Stimulated activated CD4-positive, alpha-beta T cell treated with anti-CD3 and anti-CD28 coated beads, Interleukin-2, amount 100 ng/mL, for 4 hours (primary cell): ENCODE results near the gene FRAS1.
"Not testable (repeated sequence)": the region's sequence is repeated elsewhere in the genome, so short reads cannot be mapped to it uniquely, and the experiment has no call there.

ENCODE experiments used
- DNase-seq: peaks from one replicate; pipeline ENCODE4 v3.0.0-alpha.2; 2020; ENCODE audit warnings: low read depth

Gene FRAS1

GRCh38 chr4:78217557-78217956 is 160.4 kb downstream of the FRAS1 start:
- DNase-seq: no peak

- DNase-seq: no peak
Observed at GRCh38 chr4:78218260-78218659, 161.1 kb downstream of the FRAS1 start.

GRCh38 chr4:78219825-78220224 is 162.7 kb downstream of the FRAS1 start:
- DNase-seq: no peak

- no peak for DNase-seq
Observed at GRCh38 chr4:78220283-78220682, 163.2 kb downstream of the FRAS1 start.

GRCh38 chr4:78222575-78223186 is 165.6 kb downstream of the FRAS1 start:
- DNase-seq: no peak

GRCh38 chr4:78225236-78225635 is 168.1 kb downstream of the FRAS1 start:
- DNase-seq: no peak

GRCh38 chr4:78226279-78226678 is 169.2 kb downstream of the FRAS1 start:
- DNase-seq: no peak

- no peak for DNase-seq
Observed at GRCh38 chr4:78227411-78228057, 170.4 kb downstream of the FRAS1 start.

- no peak for DNase-seq
Observed at GRCh38 chr4:78235800-78236199, 178.7 kb downstream of the FRAS1 start.

- no peak for DNase-seq
Observed at GRCh38 chr4:78237360-78237759, 180.2 kb downstream of the FRAS1 start.

GRCh38 chr4:78242071-78242470 is 184.9 kb downstream of the FRAS1 start:
- DNase-seq: no peak

GRCh38 chr4:78244705-78245485 is 187.8 kb downstream of the FRAS1 start:
- DNase-seq: no peak

- DNase-seq: no peak
Observed at GRCh38 chr4:78247536-78248285, 190.6 kb downstream of the FRAS1 start.

- DNase-seq: no peak
Observed at GRCh38 chr4:78250500-78250899, 193.4 kb downstream of the FRAS1 start.

- DNase-seq: not testable (repeated sequence)
Observed at GRCh38 chr4:78252773-78253172, 195.7 kb downstream of the FRAS1 start.

- no peak for DNase-seq
Observed at GRCh38 chr4:78254893-78255292, 197.8 kb downstream of the FRAS1 start.

GRCh38 chr4:78265006-78265405 is 207.9 kb downstream of the FRAS1 start:
- no peak for DNase-seq

GRCh38 chr4:78267790-78268189 is 210.7 kb downstream of the FRAS1 start:
- DNase-seq: no peak

- no peak for DNase-seq
Observed at GRCh38 chr4:78268597-78268996, 211.5 kb downstream of the FRAS1 start.

GRCh38 chr4:78275450-78275849 is 218.3 kb downstream of the FRAS1 start:
- DNase-seq: not testable (repeated sequence)

- DNase-seq: no peak
Observed at GRCh38 chr4:78286281-78286680, 229.2 kb downstream of the FRAS1 start.

- DNase-seq: no peak
Observed at GRCh38 chr4:78288327-78288726, 231.2 kb downstream of the FRAS1 start.

GRCh38 chr4:78291277-78291676 is 234.2 kb downstream of the FRAS1 start:
- no peak for DNase-seq
